Activated CD8-positive, alpha-beta memory T cell treated with anti-CD3 and anti-CD28 coated beads for 36 hours (primary cell): ENCODE measurements around the gene DDHD1. TPM values are rescaled to one million over a fixed set of nuclear protein-coding genes. Genes with fewer than 3 reads are reported as not detected.

Source experiments
- CTCF ChIA-PET: fragments of 350-600 bp; sonication (Branson Sonifier 250); formaldehyde crosslinking; loops from one replicate; lab custom pipeline; 2021; ENCODE audit warnings: antibody characterized with exemption; lab: Charles Lee
- POLR2A ChIA-PET: fragments of 350-600 bp; sonication (Branson Sonifier 250); formaldehyde crosslinking; loops from one replicate; lab custom pipeline; 2021; ENCODE audit warnings: antibody characterized with exemption; lab: Charles Lee
- total RNA-seq, 2 experiments: library from RNA; stranded (reverse); gene quantifications; one replicate each; pipeline ENCODE4 v1.2.3, GENCODE V29; 2021

The DDHD1 gene
- total RNA-seq, 2 experiments from 2014 or later, result 48.6 to 49.3 TPM

GRCh38 chr14:53017837-53018236 is 135.3 kb downstream of the DDHD1 start:
- ChIA-PET CTCF (no interaction called here), POLR2A (no interaction called here)

GRCh38 chr14:53016919-53017318 is 136.2 kb downstream of the DDHD1 start:
- ChIA-PET POLR2A (no interaction called here), CTCF (no interaction called here)

GRCh38 chr14:53016491-53016890 is 136.6 kb downstream of the DDHD1 start:
- CTCF ChIA-PET, result interaction anchor here (1.1 kb wide), 1 partner anchor 13 kb away, joined by 3 read pairs; no protein-coding TSS in a partner anchor

GRCh38 chr14:53011053-53011462 is 142.1 kb downstream of the DDHD1 start:
- ChIA-PET POLR2A (no interaction called here), CTCF (no interaction called here)

More at GRCh38 chr14:53016491-53016890, 136.6 kb downstream of the DDHD1 start:
- POLR2A ChIA-PET, result no interaction called here

DNA sequence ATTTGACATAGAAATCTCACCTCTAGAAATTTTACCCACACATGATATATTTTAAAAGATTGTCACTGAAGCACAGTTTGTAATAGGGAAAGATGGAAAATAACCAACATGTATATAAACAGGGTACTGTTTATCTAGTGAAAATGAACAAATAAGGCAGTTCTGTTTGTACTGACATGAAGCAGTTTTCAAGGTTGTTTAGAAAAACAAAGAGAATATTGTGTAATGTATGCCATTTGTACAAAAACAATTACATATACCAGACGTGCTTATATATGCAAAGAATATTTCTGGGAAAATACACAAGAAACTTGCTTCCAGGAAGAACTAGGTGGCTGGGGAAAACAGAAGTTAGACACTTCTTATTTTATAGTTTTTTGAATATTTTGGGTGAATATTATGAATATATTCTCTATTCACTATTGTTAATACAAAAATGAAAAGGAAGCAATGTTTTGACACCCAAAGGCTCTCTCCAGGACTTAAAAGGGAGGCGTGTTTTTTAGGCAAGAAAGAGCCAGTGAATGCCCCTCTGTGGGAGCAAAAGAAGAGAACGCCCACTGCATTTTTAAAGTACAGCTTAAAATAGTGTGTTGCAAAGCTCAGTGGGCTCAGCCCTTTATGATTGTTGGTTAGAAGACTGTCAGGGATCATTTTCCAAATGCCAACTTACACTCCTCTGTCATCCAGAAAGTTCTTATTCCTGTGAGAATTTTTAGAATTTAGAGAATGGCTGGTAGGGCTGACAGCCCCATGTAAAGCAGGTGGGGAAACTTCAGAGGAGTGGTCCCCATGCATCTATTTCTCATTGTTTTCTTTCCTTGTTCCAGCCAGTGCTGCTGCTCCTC is 142.7 kb downstream of the DDHD1 start:
- ChIA-PET POLR2A (no interaction called here), CTCF (no interaction called here)

DNA sequence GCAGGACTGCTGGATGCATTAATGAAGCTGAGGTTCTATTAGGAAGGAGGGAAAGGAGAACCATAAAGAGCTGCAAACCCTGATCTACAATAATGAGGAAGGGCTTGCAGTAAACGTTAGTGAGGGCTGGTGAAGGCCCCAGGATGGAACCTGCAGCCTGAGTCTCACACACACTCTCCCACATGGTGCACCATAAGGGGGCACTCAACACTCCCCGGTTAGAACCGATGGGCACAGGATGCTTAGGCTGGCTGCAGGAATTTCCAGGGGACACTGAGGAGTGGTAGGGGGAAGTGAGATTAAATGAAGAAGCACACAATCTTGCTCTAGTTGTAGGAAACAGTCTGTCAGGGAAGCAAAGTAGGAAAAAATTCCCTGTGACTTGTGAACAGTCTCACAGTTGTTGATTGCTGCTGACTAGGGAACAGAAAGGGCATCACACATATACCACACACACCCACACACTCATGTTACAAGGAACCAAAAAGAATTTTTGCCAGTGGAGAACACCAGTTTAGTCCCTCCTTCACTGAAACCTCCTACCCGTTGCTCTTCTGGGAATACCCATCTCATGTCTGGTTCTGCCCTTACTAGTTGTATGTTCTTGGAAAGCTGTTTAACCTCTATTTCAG is 146.1 kb downstream of the DDHD1 start:
- CTCF ChIA-PET, result no interaction called here
- POLR2A ChIA-PET, result no interaction called here

DNA sequence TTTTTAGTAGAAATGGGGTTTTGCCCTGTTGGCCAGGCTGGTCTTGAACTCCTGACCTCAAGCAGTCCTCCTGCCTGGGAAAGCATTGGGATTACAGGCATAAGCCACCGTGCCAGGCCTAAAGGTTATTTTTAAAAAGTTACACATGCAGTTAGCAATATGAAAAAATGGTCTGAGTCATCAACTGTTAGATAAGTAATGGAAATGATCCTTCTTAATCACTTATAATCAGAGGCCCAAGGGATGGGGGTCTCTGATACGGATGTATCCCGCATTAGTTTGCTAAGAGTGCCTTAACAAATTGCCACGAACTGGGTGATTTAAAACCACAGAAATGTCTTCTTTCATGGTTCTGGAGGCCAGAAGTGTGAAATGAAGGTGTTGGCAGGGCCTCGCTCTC is 148.1 kb downstream of the DDHD1 start:
- CTCF ChIA-PET, result no interaction called here

GRCh38 chr14:53003776-53004175 is 149.3 kb downstream of the DDHD1 start:
- POLR2A ChIA-PET, result no interaction called here
- CTCF ChIA-PET, result interaction anchor here (0.7 to 1.1 kb wide), 3 partner anchors 12 to 39 kb away, joined by 3 to 4 read pairs (median 4); no protein-coding TSS in a partner anchor

More for the DNA sequence above, 148.1 kb downstream of the DDHD1 start:
- POLR2A ChIA-PET, result no interaction called here

GRCh38 chr14:53002576-53002975 is 150.5 kb downstream of the DDHD1 start:
- POLR2A ChIA-PET, result interaction anchor here (1.0 kb wide), 1 partner anchor 244 kb away, joined by 3 read pairs; no protein-coding TSS in a partner anchor
- CTCF ChIA-PET, result no interaction called here

- ChIA-PET POLR2A (no interaction called here), CTCF (no interaction called here)
Measured at GRCh38 chr14:53001787-53002378, 151.2 kb downstream of the DDHD1 start.

DNA sequence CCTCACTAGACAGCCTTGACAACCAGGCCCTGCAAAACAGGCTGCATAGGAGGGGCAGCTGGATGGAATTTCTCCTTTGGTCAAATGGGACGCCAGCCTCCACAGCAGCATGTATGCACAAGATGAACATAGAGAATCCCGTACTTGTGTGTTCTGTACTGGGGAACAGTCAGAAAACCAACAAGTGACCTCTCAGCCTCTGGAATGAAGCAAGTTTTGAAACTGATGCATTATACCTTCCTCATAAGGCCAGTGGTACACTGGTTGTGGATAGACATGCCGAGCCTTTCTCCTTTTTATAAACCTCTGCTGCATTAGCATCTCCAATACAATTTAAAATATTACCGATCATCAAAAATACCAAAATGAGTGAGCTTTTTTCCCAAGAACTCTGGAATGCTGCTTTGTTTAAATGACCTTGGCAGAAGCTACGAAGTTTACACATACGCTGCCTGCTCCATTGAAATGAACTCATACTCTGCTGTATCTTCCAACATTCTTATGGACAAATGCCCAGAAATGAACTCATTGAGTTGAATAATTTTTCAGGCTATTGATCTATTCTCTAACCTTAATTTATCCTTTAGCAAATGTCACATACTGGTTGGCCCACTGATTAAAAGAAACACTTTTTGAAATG is 154.6 kb downstream of the DDHD1 start:
- POLR2A ChIA-PET, result no interaction called here
- CTCF ChIA-PET, result interaction anchor here (0.7 kb wide), 1 partner anchor 1969 kb away, joined by 4 read pairs; no protein-coding TSS in a partner anchor

DNA sequence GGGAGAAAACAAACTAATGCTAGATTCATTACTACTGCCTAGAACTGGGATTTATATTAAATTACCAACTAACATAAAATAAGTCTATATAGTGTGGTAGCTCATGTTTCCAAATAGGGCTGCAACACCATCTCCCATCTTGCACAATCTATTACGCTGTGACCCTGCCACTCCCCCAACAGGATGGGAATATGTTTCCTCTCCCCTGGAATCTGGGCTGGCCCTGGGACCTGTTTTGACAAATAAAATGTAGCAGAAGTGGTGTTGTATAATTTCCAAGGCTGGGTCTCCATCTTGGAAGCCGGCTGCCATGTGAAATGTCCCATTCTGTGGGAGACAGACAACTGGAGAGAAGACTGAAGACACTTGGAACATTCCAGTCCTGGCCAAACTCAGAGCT is 156.6 kb downstream of the DDHD1 start:
- POLR2A ChIA-PET, result no interaction called here

DNA sequence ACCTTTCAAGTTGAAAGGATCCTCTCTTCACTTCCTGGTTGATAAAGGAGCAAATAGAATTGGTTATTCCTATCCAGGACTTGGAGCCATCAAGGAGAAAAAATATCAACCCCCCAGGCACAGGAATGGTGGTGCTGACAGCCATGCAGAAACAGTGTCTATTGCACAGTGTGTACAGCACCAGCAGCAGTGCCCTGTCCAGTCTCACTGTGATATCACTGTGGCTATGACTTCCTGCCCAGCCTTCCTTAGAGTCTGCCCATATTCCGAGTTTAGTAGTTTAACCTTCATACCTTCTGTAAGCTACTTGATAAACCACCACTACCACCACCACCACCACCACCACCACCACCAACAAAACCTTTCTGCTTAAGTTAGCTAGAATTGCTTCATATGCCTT is 157.1 kb downstream of the DDHD1 start:
- POLR2A ChIA-PET, result no interaction called here
- CTCF ChIA-PET, result no interaction called here

More for the DNA sequence above, 156.6 kb downstream of the DDHD1 start:
- CTCF ChIA-PET, result no interaction called here

GRCh38 chr14:52992236-52992870 is 160.8 kb downstream of the DDHD1 start:
- POLR2A ChIA-PET, result no interaction called here
- CTCF ChIA-PET, result no interaction called here

- ChIA-PET POLR2A (no interaction called here), CTCF (no interaction called here)
Measured at GRCh38 chr14:52988139-52988538, 165.0 kb downstream of the DDHD1 start.

DNA sequence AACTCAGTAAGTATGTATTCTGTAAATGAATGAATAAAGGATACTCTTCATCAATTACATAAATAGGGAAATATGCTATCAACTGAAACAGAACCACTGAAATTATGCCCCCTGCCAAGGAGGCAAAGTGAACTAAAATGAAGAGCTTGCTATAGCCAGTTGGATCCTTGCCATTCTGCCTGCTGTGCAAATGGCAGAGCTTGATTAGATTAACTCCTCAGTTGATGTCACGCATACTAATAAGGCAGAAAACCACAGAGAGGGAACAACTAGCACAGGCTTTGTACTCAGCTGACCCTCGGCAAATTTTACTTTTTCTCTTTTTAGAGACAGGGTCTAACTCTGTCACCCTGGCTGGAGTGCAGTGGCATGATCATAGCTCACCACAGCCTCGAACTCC is 165.6 kb downstream of the DDHD1 start:
- ChIA-PET CTCF (no interaction called here), POLR2A (no interaction called here)

DNA sequence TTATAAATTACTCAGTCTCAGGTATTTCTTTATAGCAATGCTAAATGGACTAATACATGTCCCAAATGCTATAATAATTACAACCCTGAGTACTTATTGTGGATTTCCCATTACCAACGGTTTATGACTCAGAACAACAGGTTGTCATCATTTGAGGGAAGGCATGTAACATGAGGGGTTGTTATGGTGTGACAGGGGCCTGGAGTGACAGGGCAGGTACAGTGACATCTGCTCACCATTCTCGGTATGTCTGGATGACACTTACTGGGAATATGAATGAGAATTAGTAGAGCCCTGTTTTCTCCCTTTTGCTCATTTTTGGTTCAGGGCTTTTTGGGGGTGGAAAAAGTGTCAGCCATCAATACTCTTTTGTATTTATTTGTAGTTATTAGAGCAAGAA is 166.1 kb downstream of the DDHD1 start:
- CTCF ChIA-PET, result no interaction called here
- POLR2A ChIA-PET, result no interaction called here
